ENCODE results near the gene TCERG1L. TPM values are rescaled to one million over a fixed set of nuclear protein-coding genes. Genes with fewer than 3 reads are reported as not detected.

Gene TCERG1L
- polyA plus RNA-seq, 1 donor from 2014 or later: 0.53 TPM

- Histone ChIP-seq H3K9ac (ENCODE audit: low read length) (no peak overlapping the region), H3K79me2 (replicated peaks; ENCODE audit: insufficient read depth, low read length) (no peaks in the 10 kb centered on the region), H3K4me3 (ENCODE audit: low read length) (no peak overlapping the region), H3K27ac (ENCODE audit: low read length) (no peak overlapping the region), H4K20me1 (ENCODE audit: insufficient read depth) (no peaks in the 10 kb centered on the region), H3K27me3 (ENCODE audit: insufficient read depth, low read depth, low read length) (no peaks in the 10 kb centered on the region), H3K9me3 (ENCODE audit: low read length) (no peaks in the 10 kb centered on the region), H3K4me2 (ENCODE audit: low read length) (no peak overlapping the region), H3F3A (ENCODE audit: insufficient read depth, low read length, poor library complexity, severe bottlenecking) (no peaks in the 10 kb centered on the region), H3K36me3 (ENCODE audit: insufficient read depth, low read length) (no peaks in the 10 kb centered on the region), H2AFZ (ENCODE audit: low read depth, low read length) (no peak overlapping the region), H3K9me2 (ENCODE audit: insufficient read depth, low read length) (no peaks in the 10 kb centered on the region)
- TF ChIP-seq RAD21 (conservative IDR thresholded peaks at IDR 0.05) (no peak), CTCF (IDR thresholded peaks at IDR 0.05; ENCODE audit: poor library complexity, severe bottlenecking) (no peak), EP300 (conservative IDR thresholded peaks at IDR 0.05; ENCODE audit: poor library complexity, severe bottlenecking) (no peak), SMC3 (conservative IDR thresholded peaks at IDR 0.05; ENCODE audit: poor library complexity) (no peak), POLR2AphosphoS5 (IDR thresholded peaks at IDR 0.05) (no peak), EZH2 (IDR thresholded peaks at IDR 0.05; ENCODE audit: borderline replicate concordance, insufficient read depth, low read length, poor library complexity, severe bottlenecking) (no peak), MXI1 (conservative IDR thresholded peaks at IDR 0.05; ENCODE audit: poor library complexity, severe bottlenecking) (no peak), TAF1 (IDR thresholded peaks at IDR 0.05; ENCODE audit: low read depth) (no peak)
- TF ChIP-seq, protein P1, sequence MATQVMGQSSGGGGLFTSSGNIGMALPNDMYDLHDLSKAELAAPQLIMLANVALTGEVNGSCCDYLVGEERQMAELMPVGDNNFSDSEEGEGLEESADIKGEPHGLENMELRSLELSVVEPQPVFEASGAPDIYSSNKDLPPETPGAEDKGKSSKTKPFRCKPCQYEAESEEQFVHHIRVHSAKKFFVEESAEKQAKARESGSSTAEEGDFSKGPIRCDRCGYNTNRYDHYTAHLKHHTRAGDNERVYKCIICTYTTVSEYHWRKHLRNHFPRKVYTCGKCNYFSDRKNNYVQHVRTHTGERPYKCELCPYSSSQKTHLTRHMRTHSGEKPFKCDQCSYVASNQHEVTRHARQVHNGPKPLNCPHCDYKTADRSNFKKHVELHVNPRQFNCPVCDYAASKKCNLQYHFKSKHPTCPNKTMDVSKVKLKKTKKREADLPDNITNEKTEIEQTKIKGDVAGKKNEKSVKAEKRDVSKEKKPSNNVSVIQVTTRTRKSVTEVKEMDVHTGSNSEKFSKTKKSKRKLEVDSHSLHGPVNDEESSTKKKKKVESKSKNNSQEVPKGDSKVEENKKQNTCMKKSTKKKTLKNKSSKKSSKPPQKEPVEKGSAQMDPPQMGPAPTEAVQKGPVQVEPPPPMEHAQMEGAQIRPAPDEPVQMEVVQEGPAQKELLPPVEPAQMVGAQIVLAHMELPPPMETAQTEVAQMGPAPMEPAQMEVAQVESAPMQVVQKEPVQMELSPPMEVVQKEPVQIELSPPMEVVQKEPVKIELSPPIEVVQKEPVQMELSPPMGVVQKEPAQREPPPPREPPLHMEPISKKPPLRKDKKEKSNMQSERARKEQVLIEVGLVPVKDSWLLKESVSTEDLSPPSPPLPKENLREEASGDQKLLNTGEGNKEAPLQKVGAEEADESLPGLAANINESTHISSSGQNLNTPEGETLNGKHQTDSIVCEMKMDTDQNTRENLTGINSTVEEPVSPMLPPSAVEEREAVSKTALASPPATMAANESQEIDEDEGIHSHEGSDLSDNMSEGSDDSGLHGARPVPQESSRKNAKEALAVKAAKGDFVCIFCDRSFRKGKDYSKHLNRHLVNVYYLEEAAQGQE (IDR thresholded peaks at IDR 0.05; ENCODE audit: borderline replicate concordance): no peak
Observed at GRCh38 chr10:131257027-131257426, 54.5 kb downstream of the TCERG1L start.

DNA sequence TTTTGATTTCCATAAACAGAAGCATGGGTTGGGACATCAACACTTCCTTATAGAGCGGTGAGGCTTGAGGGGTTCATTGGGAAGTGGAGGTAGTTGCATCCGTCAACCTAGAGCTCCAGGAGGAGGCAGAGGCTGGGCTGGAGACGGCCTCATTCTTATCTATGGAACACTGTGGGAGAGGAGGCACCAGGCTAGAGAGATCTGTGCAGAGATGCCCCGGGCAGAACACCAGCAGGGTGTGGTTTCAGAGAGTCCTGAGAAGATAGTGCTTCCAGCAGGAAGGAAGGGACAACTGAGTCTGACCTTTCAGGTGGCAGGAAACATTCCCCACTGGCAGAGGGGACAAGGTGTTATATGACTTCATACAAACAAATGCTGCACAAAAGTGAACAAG is 56.7 kb downstream of the TCERG1L start:
- H2AFZ ChIP-seq (ENCODE audit: low read depth, low read length): no peak overlapping the region
- H4K20me1 ChIP-seq (ENCODE audit: insufficient read depth): no peaks in the 10 kb centered on the region
- TF ChIP-seq CTCF (IDR thresholded peaks at IDR 0.05; ENCODE audit: poor library complexity, severe bottlenecking) (no peak), EP300 (conservative IDR thresholded peaks at IDR 0.05; ENCODE audit: poor library complexity, severe bottlenecking) (no peak)
- H3K9ac ChIP-seq (ENCODE audit: low read length): no peak overlapping the region
- H3K9me3 ChIP-seq (ENCODE audit: low read length): no peaks in the 10 kb centered on the region
- H3K27ac ChIP-seq (ENCODE audit: low read length): no peak overlapping the region
- H3F3A ChIP-seq (ENCODE audit: insufficient read depth, low read length, poor library complexity, severe bottlenecking): no peaks in the 10 kb centered on the region
- no peak overlapping the region for H3K4me2 ChIP-seq (ENCODE audit: low read length)
- no peaks in the 10 kb centered on the region for H3K79me2 ChIP-seq (replicated peaks; ENCODE audit: insufficient read depth, low read length)
- no peaks in the 10 kb centered on the region for H3K36me3 ChIP-seq (ENCODE audit: insufficient read depth, low read length)
- H3K27me3 ChIP-seq (ENCODE audit: insufficient read depth, low read depth, low read length): no peaks in the 10 kb centered on the region
- no peak overlapping the region for H3K4me3 ChIP-seq (ENCODE audit: low read length)
- H3K9me2 ChIP-seq (ENCODE audit: insufficient read depth, low read length): no peaks in the 10 kb centered on the region
